GM18867 (cell line): ENCODE measurements around the gene OBP2B.
"Not testable (repeated sequence)": the region's sequence is repeated elsewhere in the genome, so short reads cannot be mapped to it uniquely, and the experiment has no call there.

ENCODE experiments used
- ATAC-seq: cut with Tn5 transposase; IDR thresholded peaks from one replicate; pipeline ENCODE4 v1.9.1; 2021; ENCODE audit warnings: mild to moderate bottlenecking, moderate library complexity; ENCODE audit not compliant: unreplicated experiment

Gene OBP2B

GRCh38 chr9:133169687-133170086 is 39.4 kb downstream of the OBP2B start:
- not testable (repeated sequence) for ATAC-seq

GRCh38 chr9:133169102-133169501 is 39.9 kb downstream of the OBP2B start:
- no peak for ATAC-seq

DNA sequence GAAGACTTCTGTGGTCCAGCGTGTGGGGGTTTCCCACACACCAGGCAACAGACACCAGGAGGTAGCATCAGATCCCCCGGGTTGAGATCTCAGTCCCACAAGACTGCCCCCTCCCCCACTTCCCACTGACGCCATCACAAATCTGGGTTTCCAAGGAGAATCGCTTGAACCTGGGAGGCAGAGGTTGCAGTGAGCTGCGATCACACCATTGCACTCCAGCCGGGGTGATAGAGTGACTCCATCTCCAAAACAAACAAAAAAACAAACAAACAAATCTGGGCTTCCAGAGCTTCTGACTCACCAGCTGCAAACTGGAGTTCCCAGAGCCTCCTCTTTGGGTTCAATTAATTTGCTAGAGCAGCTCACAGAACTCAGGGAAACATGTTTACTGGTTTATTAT is 40.6 kb downstream of the OBP2B start:
- ATAC-seq = no peak

- ATAC-seq = no peak
Observed at GRCh38 chr9:133167769-133168168, 41.3 kb downstream of the OBP2B start.

GRCh38 chr9:133167096-133167730 is 41.8 kb downstream of the OBP2B start:
- no peak for ATAC-seq

GRCh38 chr9:133166392-133166791 is 42.7 kb downstream of the OBP2B start:
- no peak for ATAC-seq

GRCh38 chr9:133165452-133165730 is 43.7 kb downstream of the OBP2B start:
- no peak for ATAC-seq

DNA sequence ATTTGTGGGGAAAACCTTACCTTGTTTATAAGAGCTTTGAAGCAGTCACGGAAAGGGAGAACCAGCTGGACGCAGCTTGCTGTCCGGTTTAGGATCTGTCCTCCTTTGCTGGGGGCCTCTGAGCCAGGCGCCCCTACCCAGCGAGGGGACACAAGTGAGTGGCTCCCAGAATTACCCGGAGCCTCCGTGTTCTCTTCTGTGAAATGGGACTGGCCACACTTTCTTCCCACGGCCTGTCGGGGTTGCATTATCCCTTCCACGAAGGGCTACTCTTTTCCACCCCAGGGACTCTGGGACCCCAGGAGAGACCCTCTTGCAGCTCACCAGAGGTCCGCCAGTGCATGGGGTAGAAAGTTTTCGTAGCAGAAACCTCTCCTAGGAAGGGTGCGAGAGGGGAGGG is 44.9 kb downstream of the OBP2B start:
- ATAC-seq = no peak

- ATAC-seq = no peak
Observed at GRCh38 chr9:133163504-133164172, 45.4 kb downstream of the OBP2B start, which contains the start of gene GBGT1. TSS of gene GBGT1 (minus strand) at chr9:133163914. CDS start at chr9:133162412, 1,502 bp downstream.

DNA sequence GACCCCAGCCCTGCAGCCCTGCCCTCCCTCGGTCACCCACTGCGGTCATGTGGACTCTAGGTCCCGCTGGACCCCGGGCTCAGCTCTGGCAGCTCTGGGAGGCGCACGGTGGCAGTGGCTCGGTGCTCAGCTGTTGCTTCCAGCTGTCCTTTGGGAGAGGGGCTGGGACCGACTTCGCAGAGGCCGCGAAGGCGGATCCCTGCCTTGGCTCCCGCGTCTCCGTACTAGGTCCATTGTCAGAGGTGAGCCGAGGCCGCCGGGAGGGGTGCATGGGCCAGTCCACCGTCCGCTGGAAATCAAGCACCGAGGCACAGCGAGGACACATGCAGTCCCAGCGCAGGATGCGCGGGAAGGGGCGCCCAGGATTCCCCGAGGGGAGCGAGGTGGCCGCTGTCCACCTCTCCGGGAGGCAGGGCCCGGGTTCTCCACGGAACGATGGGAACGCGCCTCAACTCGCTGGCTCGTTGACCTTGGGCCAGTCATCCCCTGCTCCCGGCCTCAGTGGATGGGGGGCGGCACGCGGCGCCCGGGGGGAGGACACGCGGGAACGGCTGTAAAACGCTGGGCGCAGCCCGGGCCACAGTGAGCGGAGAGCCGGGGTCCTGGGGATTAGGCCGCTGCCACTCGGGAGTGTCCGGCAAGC is 46.1 kb downstream of the OBP2B start:
- no peak for ATAC-seq

DNA sequence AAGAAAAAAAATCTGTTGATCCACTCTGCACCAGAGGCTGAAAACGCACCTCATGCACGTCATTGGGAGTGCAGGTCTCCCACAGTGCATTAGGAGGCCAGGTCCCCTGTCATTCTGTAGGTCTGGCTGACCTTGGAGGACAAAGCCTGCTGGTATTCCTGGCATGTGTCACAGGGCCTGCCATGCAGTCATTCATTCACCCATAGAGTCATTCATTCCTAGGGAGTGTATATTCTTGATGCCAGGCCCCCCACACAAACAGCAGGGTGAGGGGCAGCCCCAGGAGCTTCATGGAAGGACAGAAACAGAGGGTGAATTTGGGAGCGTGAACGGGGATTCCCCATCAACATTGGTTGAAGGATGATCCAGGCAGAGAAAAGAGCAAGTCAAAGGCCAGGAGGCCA is 47.5 kb downstream of the OBP2B start:
- no peak for ATAC-seq

- no peak for ATAC-seq
Observed at GRCh38 chr9:133160742-133161546, 48.1 kb downstream of the OBP2B start.

GRCh38 chr9:133158695-133159094 is 50.4 kb downstream of the OBP2B start:
- ATAC-seq = no peak
